Epithelial cell of proximal tubule (primary cell): ENCODE measurements around the gene DDX51. TPM values are rescaled to one million over a fixed set of nuclear protein-coding genes. Genes with fewer than 3 reads are reported as not detected.
"Not testable (repeated sequence)": the region's sequence is repeated elsewhere in the genome, so short reads cannot be mapped to it uniquely, and the experiment has no call there.

Experiments
- DNase-seq: peaks from one replicate; pipeline ENCODE4 v3.0.0-alpha.2; 2011; ENCODE audit warnings: low read depth
- H3K4me3 ChIP-seq: 2 replicates; pipeline ENCODE4 v1.5.1; 2011; ENCODE audit warnings: low read depth, mild to moderate bottlenecking, low read length
- CTCF ChIP-seq: conservative IDR thresholded peaks from 2 replicates; pipeline ENCODE4 v1.5.1; 2012; ENCODE audit warnings: low read depth, mild to moderate bottlenecking, low read length
- total RNA-seq: library from RNA; depleted of rRNA; stranded (reverse); fragments of >200 nt; gene quantifications from 2 replicates; pipeline ENCODE4 v1.2.3, GENCODE V29; 2015

DDX51 gene
- total RNA-seq, 1 donor from 2014 or later = 18.6 TPM

DNA sequence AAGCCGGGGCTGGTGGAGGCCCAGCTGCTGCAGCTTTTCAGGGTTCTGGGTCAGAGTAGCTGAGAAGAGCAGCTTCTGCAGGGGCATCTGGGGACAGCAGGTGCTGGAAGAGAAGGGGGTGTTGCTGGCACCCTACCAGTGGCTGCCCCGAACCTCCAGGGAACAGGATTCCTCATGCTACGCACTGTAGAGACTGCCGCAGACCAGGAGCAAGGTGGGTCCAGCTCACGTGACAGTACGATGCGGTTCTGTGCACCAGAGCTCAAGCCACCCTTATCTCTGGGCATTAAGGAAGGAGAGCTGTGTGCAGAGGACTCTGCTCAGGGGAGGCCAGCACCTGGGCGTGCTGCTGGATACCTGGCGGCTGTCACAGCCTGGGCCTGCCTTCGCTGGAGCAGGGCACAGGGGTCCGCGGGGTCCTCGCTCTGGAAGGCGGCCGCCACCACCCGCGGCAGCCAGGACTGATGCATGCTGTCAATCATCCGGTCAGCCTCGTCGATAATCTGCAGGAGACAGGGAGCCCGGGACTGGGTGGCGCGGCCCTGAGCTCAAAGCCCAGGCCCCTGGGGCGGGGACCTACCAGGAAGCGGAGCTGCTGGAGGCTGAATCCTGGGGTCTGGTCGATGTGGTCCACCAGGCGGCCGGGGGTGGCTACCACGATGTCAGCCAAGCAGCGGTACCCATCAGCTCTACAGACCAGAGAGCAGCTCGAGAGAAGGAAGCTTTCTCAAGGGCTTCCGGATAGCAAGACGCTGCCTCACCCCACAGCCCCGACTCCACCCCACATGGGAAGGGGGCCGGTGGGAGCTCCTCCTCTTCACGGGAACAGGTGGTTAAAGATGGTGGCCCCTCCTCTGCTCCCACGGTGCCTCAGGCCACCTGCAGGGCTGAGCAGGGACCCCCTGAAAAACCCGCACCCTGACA, 2.9 kb downstream of the DDX51 start:
- TF ChIP-seq CTCF = no peak
- DNase-seq = no peak
- no peak overlapping the region for H3K4me3 ChIP-seq

DNA sequence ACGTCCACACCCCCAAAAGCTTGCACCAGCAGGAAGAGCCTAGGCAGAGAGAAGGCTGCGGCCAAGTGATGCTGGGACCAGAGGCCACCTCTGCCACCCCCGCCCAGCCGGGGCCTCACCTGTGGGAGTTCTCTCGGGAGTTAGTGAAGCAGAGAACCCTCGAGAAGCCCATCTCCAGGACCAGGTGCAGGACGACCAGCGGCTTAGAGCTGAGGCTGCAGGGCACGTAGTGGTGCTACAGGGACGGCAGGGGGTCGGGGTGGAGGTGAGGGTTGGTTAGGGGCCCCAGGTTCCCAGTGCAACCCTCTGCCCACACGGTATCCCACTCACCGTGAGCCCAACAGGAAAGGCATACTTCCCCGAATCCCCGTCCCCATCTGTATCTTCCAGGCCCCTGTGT, 3.6 kb downstream of the DDX51 start:
- no peak overlapping the region for H3K4me3 ChIP-seq
- no peak for DNase-seq
- TF ChIP-seq CTCF = no peak

GRCh38 chr12:132139912-132140311, 4.2 kb downstream of the DDX51 start:
- DNase-seq = no peak
- H3K4me3 ChIP-seq = no peak overlapping the region
- TF ChIP-seq CTCF = no peak

GRCh38 chr12:132138941-132139871, 4.9 kb downstream of the DDX51 start:
- no peak for TF ChIP-seq CTCF

DNA sequence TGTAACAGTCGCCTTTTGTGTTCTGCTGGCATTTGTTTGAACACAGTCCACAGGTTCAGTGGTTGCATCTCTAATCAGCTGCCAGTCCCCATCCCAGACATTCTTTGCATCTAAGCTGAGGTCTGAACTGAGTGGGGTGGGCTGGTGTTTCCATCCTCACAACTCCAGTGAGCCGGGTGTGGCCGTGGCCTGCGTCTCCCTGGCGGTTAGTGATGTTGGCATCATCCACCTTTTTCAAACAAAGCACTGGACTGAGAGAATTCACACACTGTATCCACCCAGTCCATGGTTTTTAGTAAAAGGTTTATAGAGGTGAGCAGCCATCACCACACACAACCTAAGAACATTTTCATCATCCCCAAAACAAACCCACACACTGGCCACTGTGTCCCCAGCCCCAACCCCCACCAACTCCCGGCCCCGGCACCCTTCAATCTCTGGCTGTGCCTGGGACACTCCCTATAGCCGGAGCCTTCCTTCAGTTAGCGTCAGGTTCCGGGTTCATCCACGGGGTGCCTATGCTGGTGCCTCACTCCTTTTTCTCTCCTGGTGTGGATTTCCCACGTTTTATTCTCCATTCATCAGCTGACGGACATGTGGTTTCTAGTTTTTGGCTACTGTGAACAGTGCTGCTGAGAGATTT, 6.5 kb downstream of the DDX51 start:
- no peak for TF ChIP-seq CTCF
- no peak for DNase-seq
- H3K4me3 ChIP-seq = no peak overlapping the region

More at GRCh38 chr12:132138941-132139871, 4.9 kb downstream of the DDX51 start:
- no peak overlapping the region for H3K4me3 ChIP-seq
- no peak for DNase-seq

- DNase-seq, H3K4me3 ChIP-seq: not testable (repeated sequence)
These were observed 7.9 kb downstream of the DDX51 start for GRCh38 chr12:132136226-132136625.

DNA sequence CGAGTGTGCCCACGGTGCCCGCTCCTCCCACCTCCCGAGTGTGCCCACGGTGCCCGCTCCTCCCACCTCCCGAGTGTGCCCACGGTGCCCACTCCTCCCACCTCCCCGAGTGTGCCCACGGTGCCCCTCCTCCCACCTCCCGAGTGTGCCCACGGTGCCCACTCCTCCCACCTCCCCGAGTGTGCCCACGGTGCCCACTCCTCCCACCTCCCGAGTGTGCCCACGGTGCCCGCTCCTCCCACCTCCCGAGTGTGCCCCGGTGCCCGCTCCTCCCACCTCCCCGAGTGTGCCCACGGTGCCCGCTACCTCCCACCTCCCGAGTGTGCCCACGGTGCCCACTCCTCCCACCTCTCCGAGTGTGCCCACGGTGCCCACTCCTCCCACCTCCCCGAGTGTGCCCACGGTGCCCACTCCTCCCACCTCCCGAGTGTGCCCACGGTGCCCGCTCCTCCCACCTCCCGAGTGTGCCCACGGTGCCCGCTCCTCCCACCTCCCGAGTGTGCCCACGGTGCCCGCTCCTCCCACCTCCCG, 9.4 kb downstream of the DDX51 start:
- H3K4me3 ChIP-seq, DNase-seq: not testable (repeated sequence)
